Measurements from ENCODE around the gene SMAD3. TPM values are rescaled to one million over a fixed set of nuclear protein-coding genes. Genes with fewer than 3 reads are reported as not detected.
A peak's percentile ranks its signal among the peaks of the same experiment; 100 is the strongest.

The SMAD3 gene
- total and polyA plus RNA-seq, 10 of the 15 experiments (the other 5 are each of a cell fraction or from before 2014, with no cell fraction given): 5.6 to 43.2 (median 16.0) TPM

DNA sequence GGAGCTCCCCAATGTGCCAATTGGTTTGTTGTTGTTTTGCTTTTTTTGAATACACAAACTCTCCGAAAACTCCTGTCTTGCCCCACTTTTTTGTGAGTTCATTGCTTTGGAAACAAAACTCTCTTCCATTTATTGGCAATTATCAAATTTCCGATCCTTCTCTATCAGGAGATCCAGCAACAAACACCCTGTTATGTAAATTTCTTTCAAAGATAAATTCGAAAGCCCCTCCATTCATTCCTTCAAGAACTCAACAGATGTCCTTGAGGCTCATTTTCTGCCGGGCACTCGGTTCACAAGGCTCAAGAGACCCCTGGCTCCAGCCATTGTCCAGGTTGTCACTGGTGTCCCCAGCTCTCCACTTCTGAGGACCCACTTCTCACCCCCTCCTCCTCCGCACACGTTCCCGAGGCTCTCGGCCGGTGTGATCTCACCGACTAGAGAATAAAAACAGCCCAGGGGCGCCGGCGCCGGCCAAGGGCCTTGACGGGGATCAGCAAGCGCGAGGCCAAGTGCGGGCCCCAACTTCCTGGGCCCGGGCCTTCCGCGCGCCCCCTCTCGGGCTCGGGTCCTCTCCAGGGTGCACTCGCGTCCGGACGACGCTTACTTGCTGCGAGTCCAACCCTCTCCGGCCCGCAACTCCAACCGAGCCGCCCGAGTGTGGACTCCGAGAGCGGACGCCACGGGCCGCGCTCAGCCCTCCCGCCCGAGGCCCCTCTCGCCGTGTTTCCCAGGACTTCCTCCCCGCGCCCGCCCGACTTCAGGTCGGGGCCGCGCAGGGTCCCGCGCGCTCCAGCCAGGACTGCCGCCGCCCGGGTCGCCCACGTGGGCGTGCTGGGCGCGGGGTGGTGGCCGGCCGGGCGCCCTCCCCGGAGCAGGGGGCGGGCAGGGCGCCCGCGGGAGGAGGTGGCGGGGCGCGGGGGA, 533 bp upstream of the SMAD3 start:
- TF ChIP-seq BACH1 (IDR thresholded peaks at IDR 0.05; ENCODE audit: borderline replicate concordance) (peak; percentile 24; the same call in 1 of the 2 replicates), DPF2 (IDR thresholded peaks at IDR 0.05) (0 out of 2 replicates have a peak, but pooled peaks have one; percentile 9), ZNF687 (IDR thresholded peaks at IDR 0.05) (peak; percentile 30), FOXK2 (IDR thresholded peaks at IDR 0.05) (no peak), EGR1 (IDR thresholded peaks at IDR 0.05; ENCODE audit: borderline replicate concordance in 1 of 2, low read depth in 2 of 2, low read length in 2 of 2) (peak in 1 of 2 experiments; percentile 83; a peak in 2 of 3 replicates), SPI1 (IDR thresholded peaks at IDR 0.05; ENCODE audit: borderline replicate concordance, insufficient read depth, low read depth, low read length) (peak; percentile 27; the same call in 1 of the 2 replicates), POLR2AphosphoS5 (IDR thresholded peaks at IDR 0.05; ENCODE audit: low read length) (no peak)
- peak overlapping the region; percentile 66 for H2AFZ ChIP-seq (ENCODE audit: control insufficient read depth, low read depth, low read length)
- H3K4me1 ChIP-seq (ENCODE audit: control insufficient read depth, insufficient read depth, low read length): peaks cover 19% of the 10 kb centered on the region
- intact Hi-C loops (cut with micrococcal nuclease; ENCODE audit: unreplicated experiment): loop anchor here (2.0 to 5.0 kb wide), 3 partner anchors 36 to 237 kb away; no protein-coding TSS in a partner anchor
- in situ Hi-C loops (cut with MboI): no loop called here
- ChIA-PET RAD21 (ENCODE audit: unreplicated experiment) (interaction anchor here (0.7 to 8.4 kb wide), 7 partner anchors 17 to 534 kb away, joined by 3 to 215 read pairs (median 5); no protein-coding TSS in a partner anchor), CTCF (interaction anchor here (1.6 kb wide), 1 partner anchor 117 kb away, joined by 4 read pairs; no protein-coding TSS in a partner anchor), SMC1A (ENCODE audit: uncharacterized antibody, unreplicated experiment) (interaction anchor here (1.0 to 9.8 kb wide), 6 partner anchors 17 to 96 kb away, joined by 3 to 67 read pairs (median 5); no protein-coding TSS in a partner anchor), POLR2A (interaction anchor here (1.4 to 7.6 kb wide), 3 partner anchors 17 to 36 kb away, joined by 5 to 69 read pairs (median 8); no protein-coding TSS in a partner anchor)
- no peaks in the 10 kb centered on the region for H3K9me3 ChIP-seq (replicated peaks; ENCODE audit: control insufficient read depth, insufficient read depth, low read length)
- DNase-seq (ENCODE audit: low read depth, low spot score) (no peak), FAIRE-seq (no peak), ATAC-seq (peak; percentile 56; the same call in 2 of the 3 replicates)
- no peaks in the 10 kb centered on the region for H4K20me1 ChIP-seq (ENCODE audit: control insufficient read depth, insufficient read depth)
- H3K4me2 ChIP-seq (ENCODE audit: control insufficient read depth, insufficient read depth): peak overlapping the region; percentile 89
- 0 out of 2 replicates have a peak overlapping the region, but pooled peaks have one; percentile 18 for H3K27ac ChIP-seq (ENCODE audit: control insufficient read depth, insufficient read depth)
- WGBS (ENCODE audit: insufficient coverage, insufficient replicate concordance, low lambda C conversion rate, missing lambda C conversion rate): 15% methylated on average over 36 of the region's 75 CpGs
- TSS peak; percentile 68 for BruUV-seq (replicated peaks)
- H3K79me2 ChIP-seq (ENCODE audit: control insufficient read depth, insufficient read depth, low read length): peaks cover 39% of the 10 kb centered on the region
- H3K4me3 ChIP-seq: peak overlapping the region; percentile 62; the same call in 1 of the 2 replicates
- 0 out of 4 replicates have a peak, but pooled peaks cover 0 to 6% of the 10 kb centered on the region in 2 experiments for H3K36me3 ChIP-seq (ENCODE audit: control insufficient read depth in 2 of 2, insufficient read depth in 2 of 2, low read length in 1 of 2)
- no peaks in the 10 kb centered on the region for H3K27me3 ChIP-seq (replicated peaks in 1 of 2; ENCODE audit: control insufficient read depth in 2 of 2, insufficient read depth in 2 of 2, low read length in 1 of 2)
- H3K9ac ChIP-seq (ENCODE audit: control insufficient read depth, insufficient read depth, low read length): peak overlapping the region; percentile 61; the same call in 1 of the 2 replicates
